22Rv1 (cell line): Measurements from ENCODE around the gene GATA5.

ENCODE experiments used
- ZFX ChIP-seq: fragments of 450-650 bp; IDR thresholded peaks from 2 replicates; pipeline ENCODE4 v1.6.1; 2017; ENCODE audit warnings: antibody characterized with exemption, borderline replicate concordance
- TF ChIP-seq, protein P1 (sequence below): fragments of 450-650 bp; IDR thresholded peaks from 2 replicates; pipeline ENCODE4 v1.5.1; 2017; ENCODE audit warnings: mild to moderate bottlenecking

DNA sequence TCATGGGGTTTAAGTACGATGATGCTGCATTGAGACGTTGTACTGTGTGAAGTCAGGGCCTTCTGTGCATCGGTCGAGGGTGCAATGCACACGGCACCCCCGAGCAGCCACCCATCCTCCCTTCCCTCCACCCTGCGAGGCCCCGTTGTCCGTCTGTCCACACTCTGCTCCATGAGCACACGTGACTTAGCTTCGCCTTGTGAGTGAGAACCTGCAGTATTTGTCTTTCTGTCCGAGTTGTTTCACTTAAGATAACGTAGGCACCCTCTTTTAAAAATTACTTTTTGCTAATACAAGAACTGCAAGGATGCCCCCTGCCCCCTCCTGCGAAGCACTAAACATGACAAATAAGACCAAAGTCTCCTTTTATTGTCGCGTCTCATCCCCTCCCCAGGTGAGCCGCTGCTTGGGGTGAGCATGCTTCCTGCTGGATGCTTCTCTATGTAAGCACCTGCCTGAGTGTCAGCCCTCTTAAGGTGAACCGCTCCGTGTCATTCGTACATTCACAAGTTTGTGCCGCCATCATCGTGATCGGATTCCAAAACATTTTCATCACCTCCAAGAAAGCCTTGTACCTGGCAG lies 44.8 kb downstream of the GATA5 start:
- TF ChIP-seq, protein P1, sequence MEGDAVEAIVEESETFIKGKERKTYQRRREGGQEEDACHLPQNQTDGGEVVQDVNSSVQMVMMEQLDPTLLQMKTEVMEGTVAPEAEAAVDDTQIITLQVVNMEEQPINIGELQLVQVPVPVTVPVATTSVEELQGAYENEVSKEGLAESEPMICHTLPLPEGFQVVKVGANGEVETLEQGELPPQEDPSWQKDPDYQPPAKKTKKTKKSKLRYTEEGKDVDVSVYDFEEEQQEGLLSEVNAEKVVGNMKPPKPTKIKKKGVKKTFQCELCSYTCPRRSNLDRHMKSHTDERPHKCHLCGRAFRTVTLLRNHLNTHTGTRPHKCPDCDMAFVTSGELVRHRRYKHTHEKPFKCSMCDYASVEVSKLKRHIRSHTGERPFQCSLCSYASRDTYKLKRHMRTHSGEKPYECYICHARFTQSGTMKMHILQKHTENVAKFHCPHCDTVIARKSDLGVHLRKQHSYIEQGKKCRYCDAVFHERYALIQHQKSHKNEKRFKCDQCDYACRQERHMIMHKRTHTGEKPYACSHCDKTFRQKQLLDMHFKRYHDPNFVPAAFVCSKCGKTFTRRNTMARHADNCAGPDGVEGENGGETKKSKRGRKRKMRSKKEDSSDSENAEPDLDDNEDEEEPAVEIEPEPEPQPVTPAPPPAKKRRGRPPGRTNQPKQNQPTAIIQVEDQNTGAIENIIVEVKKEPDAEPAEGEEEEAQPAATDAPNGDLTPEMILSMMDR, result no peak
- TF ChIP-seq ZFX, result no peak
